ENCODE measurements around the gene TBX15.

Gene TBX15

GRCh38 chr1:119003413-119004128 lies 15.4 kb upstream of the TBX15 start:
- TF ChIP-seq CTCF (IDR thresholded peaks at IDR 0.05; ENCODE audit: control insufficient read depth, extremely low read depth, insufficient read depth), result no peak
- DNase-seq (ENCODE audit: low read depth), result no peak
- H3K4me3 ChIP-seq (ENCODE audit: low read depth, low read length), result no peak overlapping the region

DNA sequence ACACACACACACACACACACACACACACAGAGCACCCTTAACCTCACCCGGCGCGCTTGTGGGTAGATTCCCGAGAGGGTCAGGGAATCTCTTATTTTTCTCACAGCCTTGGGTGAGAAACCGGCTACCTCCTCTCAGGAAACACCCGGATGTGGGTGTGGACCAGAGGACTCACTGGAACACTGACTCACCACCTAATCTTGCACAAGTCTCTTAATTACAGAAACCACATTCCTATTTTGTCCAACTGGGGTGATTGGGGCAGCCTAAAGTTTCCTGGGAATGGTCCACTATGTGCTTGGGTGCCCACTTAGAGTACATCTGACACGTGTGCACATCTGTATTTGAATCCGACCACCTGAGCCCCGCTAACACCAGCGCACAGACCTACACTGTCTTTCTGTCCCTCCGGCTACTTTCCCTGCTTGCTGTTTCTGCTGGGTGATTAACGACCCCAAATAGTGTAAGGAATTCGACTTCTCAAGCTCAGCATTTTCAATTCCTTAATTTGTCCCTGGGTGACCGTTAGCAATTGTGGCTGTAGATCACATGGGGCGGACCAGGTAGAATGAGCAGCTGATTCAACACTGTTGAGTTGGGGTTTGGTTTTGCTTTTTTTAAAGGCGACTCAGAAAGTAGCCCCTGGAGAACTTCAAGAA lies 14.0 kb upstream of the TBX15 start:
- TF ChIP-seq CTCF (IDR thresholded peaks at IDR 0.05; ENCODE audit: control insufficient read depth, extremely low read depth, insufficient read depth), result no peak
- DNase-seq (ENCODE audit: low read depth), result no peak
- H3K4me3 ChIP-seq (ENCODE audit: low read depth, low read length), result no peak overlapping the region

DNA sequence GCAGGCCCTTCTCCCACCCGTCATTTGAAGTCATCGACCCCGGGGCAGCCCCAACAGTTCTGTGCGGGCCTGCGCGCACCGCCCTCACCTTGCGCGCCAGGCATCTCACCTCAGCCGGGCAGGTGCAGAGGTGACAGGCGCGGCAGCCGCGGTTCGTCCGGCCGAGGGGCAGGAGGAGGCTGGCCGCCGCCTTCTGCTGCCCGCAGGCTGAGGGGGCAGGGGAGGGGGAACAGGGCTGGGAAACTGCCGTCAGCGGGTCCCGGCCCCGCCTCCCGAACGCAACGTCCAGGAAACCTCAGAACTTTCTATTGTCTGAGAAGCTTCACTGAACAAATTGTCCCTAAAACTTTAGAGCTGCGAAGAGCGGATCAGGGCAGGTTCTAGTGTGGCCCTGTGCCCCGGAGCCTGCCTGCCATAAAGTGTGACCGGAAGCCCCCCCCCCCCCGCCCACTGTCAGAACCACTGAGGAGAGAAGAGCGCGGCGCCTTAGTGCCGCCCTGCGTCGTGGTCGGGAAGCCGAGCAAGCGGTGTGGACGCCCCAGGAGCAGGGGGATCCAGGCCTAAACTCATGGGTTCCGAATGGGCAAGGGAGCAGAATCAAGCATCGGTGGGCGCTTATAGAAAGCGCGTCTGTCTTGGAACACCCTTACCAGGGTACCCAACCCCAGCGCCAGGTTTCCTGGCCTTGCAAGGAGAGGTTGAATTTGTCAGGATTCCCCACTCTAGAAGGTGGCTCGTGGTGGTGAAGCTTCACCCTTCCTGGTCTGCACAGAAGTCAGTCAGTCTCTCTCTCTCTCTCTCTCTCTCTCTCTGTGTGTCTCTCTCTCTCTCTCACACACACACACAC lies 13.3 kb upstream of the TBX15 start:
- TF ChIP-seq CTCF (IDR thresholded peaks at IDR 0.05; ENCODE audit: control insufficient read depth, extremely low read depth, insufficient read depth), result no peak
- DNase-seq (ENCODE audit: low read depth), result no peak
- H3K4me3 ChIP-seq (ENCODE audit: low read depth, low read length), result no peak overlapping the region

GRCh38 chr1:119000371-119001180 lies 12.4 kb upstream of the TBX15 start:
- no peak for DNase-seq (ENCODE audit: low read depth)
- no peak for TF ChIP-seq CTCF (IDR thresholded peaks at IDR 0.05; ENCODE audit: control insufficient read depth, extremely low read depth, insufficient read depth)
- no peak overlapping the region for H3K4me3 ChIP-seq (ENCODE audit: low read depth, low read length)

- TF ChIP-seq CTCF (IDR thresholded peaks at IDR 0.05; ENCODE audit: control insufficient read depth, extremely low read depth, insufficient read depth), result no peak
- no peak for DNase-seq (ENCODE audit: low read depth)
- no peak overlapping the region for H3K4me3 ChIP-seq (ENCODE audit: low read depth, low read length)
Observed at GRCh38 chr1:118999348-119000071, 11.4 kb upstream of the TBX15 start.

GRCh38 chr1:118998171-118998570 lies 10.0 kb upstream of the TBX15 start:
- no peak for TF ChIP-seq CTCF (IDR thresholded peaks at IDR 0.05; ENCODE audit: control insufficient read depth, extremely low read depth, insufficient read depth)
- no peak for DNase-seq (ENCODE audit: low read depth)

More at GRCh38 chr1:118998171-118998570, 10.0 kb upstream of the TBX15 start:
- no peak overlapping the region for H3K4me3 ChIP-seq (ENCODE audit: low read depth, low read length)
